DMS 273 (cell line): Measurements from ENCODE around the gene WDR82.

Experiments used
- DNase-seq: peaks from one replicate; lab custom pipeline; 2025; ENCODE audit not compliant: unreplicated experiment; lab: John Stamatoyannopoulos, UW

Gene WDR82, protein sequence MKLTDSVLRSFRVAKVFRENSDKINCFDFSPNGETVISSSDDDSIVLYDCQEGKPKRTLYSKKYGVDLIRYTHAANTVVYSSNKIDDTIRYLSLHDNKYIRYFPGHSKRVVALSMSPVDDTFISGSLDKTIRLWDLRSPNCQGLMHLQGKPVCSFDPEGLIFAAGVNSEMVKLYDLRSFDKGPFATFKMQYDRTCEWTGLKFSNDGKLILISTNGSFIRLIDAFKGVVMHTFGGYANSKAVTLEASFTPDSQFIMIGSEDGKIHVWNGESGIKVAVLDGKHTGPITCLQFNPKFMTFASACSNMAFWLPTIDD

DNA sequence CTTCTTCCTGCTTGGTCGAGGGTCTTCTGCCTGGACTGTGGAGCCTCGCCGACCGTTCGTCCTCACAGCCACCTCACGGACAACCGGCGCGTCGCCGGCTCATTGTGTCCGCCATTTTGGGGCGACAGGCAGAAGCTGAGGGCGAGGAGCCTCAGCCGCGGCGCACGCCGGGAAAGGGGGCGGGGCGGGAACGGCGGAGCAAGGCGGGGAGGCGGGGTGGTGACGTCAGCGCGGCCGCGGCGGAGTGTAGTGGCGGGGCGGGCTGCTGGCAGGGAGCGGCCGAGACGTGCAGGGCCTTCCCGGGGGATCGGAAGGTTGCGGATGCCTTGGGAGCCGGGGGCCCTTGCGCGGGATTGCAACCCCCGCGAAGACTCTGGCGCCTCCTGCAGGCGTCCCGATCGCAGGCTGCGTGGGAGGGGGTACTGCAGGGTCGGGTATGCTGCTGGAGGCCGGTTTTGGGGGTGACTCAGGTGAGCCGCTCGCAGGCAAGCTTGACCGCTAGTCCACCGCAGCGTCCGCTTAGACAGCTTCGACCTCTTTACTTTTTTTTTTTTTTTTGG is at the start of gene WDR82:
WDR82 (minus strand) TSS at position 140 of the 560 bp plus-strand sequence. CDS start 288 bp downstream, outside the sequence.
- peak; percentile 95 for DNase-seq

DNA sequence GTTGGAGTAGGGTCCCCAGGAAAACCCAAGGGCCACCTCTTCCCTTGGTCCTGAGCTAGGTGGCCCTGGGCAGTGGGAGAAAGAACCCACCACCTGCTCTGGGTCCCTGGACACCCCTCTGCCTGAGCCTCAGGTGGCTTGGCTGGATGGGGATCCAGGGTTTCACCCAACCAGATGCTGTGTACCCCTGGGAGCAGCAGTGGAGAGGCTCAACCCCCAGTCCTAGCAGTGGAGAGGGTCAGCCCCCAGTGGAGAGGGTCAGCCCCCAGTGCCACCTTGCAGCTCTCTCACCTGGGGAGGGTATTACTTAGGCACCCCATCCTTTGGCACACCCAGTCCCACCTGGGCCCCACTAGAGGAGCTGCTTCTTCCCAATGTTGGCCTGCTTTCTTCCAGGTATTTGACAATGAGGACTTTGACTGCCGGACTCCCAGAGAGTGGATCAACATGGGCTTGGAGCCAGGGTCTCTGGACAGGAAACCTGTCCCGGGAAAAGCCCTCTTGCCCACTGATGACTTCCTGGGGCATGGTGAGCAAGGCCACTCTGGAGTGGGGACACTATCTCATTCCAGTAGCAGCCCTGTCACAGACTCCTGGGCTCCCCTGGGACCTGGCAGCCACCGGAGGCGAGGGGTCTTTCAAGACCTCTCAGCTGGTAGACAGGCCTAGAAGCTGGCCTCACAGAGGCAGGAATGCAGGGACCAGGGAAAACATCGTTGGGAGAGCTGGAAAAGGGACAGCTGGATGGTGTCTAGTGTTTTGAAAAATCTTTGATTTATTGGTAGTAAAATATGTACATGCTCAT is 49.2 kb upstream of the WDR82 start:
- DNase-seq: no peak

DNA sequence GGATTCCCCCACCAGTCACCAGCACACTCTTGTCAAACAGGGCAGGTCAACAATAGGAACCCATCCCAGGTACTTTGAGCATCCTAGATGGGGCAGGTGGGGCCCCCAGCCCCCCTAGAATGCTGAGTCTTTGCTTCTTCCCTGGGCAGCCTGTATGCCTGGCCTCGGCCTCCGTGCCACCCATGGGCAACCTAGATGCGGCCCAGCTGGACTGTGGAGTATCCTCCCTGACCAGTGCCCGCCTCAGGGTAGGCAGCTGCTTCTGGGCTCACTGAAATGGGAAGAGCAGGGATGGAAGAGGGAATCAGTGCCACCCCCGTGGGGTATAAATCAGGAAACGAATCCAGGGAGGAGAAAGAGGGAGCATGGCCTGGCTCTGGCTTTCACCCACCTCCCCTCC is 48.5 kb upstream of the WDR82 start:
- no peak for DNase-seq

DNA sequence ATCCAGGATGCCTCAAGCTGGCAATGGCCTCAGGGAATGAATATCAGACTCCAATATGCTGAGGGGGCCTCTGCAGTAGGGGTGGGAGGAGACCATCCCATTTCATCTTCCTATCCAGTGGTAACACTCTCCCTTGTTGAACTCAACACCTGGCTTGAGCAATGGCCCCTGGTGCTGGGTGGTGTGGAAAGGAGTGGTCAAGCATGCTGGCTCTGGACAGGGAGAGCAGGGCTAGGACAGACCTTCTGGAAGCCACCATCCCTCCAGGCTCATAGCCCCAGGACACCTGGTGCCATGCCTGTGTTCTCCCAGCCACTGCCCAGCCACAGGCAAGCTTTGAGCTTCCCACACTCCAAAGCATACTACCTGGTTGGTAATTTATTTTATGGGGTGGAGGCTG is 47.2 kb upstream of the WDR82 start:
- DNase-seq: no peak

DNA sequence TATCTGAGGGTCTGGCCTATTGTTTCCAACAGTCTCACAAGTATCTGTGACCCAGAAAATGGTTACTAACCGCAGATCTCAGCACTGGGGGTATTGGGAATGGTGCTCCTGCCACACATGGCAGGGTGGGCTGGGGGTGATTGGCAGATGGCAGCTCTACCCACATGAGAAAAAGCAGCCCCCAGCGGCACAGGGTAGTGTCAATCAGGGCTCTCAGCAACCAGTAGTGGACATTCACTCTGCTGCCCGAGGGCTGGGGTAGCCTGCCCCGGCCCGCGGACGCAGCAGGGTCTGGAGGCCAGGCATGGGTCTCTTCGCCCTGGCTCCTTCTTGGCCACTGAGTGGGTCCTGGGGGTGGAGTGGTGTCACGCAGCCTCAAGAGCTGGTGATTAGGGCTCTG is 46.2 kb upstream of the WDR82 start:
- no peak for DNase-seq

DNA sequence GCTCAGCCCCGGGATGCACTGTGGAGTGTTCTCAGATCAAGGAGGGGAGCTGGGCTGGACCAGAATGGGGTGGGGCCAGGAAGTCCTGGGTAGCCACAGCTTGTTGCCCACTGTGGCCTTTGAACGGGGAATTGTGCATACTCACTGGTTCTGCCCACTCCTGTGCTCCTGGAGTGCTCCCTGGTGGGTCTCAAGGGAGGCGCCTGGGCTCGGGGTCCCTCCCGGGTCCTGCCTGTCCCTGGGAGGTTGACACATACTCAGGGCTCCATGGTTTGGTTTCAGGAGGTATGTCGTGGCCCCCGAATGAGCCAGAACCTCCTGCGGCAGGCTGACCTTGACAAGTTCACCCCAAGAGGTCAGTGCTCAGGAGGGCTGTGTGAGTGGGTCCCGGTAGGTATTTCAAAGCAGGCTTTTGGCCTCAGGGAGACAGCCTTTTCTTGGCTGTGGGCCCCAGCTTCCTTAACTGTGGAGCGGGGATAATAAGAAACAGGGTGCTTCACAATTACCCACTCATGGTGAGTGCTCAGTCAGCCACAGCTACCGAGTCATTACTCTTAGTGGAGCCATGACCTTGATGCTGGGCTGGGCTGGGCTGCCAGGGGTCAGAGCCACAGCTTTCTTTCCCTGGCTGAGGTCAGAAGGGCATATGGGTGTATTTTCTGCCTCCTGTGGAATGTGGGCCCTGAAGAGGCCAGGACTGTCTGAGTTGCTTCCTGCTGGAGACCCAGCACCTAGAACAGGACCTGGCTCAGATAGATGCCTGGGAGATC is 45.3 kb upstream of the WDR82 start:
- no peak for DNase-seq

DNA sequence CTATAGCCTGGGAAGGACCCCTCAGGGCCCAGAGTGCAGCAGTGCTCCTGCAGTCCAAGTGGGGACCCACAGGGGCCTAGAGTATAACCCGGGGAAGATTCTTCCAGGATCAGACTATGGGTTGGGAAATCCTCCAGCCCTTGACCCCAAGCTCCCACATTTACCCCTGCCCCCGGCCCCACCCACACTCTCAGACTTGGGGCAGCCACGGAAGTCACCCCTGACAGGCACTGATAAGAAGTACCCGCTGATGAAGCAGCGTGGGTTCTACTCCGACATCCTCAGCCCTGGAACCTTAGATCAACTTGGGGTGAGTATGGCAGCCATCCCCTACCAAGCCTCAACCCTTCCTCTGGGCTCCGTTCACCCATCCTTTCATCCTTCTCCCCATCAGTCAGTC is 44.0 kb upstream of the WDR82 start:
- no peak for DNase-seq

DNA sequence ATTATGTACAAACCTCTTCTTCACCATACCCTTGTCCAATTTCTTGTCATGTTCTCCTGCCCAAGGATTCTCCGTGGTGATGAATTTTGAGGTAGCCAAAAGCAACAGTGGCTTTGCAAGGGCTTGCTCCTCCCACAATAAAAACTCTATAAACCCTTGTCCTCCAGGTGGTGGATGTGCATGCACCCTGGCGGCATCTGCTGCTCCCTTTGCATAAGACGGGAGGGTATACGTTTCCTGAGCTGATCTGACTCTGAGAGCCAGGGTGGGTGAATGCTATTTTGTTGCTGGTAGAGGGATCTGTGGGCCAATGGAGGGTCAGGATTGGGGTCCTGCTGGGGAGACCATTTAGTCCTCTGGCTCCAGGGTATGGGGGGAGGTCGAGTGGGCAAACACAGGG is 43.0 kb upstream of the WDR82 start:
- peak; percentile 19 for DNase-seq

DNA sequence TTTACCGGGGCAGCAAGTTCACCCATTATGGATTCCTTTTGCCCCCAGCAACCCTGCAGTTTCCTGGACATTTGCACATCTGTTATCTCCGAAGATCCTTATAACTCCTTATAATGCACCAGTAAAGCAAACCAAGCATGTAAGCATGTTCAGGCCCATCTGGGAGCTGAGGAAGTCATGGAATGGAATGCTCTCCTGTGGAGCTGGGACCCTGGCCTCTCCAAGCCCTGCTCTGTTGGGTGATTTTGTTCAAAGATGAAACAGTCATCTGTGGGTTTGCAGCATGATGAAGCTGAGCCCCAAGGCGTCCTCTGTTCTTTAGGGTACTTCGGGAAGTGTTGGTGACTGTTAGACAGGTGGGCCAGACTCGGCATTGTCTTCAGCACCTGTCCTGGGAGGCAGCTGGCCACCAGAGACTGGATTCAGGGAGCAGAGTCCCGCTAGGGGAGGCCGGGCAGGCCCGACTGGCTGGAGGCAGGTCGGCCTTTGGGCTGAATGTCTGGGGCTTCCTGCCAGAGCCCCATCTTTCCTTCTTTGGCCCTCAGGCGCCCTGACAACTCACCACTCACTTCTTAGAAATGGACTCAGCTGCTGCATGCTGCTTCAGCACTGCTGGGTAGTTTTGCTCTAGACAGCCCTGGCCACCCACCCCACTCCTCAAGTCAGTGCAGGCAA is 41.6 kb upstream of the WDR82 start:
- DNase-seq: no peak

DNA sequence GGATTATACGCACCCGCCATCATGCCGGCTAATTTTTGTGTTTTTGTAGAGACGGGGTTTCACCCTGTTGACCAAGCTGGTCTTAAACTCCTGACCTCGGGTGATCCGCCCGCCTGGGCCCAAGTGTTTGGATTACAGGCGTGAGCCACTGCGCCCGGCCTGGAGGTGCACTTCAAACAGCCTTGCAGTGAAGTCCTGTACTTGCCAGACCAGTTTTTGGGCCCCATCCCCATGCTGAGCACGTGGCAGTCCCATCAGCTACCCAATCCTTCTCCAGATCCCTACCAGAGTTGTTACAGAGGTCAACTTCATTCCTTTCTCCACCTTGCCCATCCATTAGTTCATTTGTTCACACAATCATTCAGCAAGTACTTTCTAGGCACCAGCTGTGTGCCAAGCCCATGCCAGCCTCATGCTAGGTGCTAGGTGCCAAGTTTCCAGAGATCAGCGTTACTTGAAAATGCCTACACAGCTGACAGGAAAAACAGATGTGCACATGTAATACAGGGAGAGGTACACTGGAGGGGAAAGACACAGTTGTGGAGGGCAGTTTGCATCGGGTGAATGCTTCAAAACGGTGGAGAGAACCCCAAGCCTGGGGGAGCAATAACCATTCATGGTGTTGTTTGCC is 39.9 kb upstream of the WDR82 start:
- peak; percentile 19 for DNase-seq

DNA sequence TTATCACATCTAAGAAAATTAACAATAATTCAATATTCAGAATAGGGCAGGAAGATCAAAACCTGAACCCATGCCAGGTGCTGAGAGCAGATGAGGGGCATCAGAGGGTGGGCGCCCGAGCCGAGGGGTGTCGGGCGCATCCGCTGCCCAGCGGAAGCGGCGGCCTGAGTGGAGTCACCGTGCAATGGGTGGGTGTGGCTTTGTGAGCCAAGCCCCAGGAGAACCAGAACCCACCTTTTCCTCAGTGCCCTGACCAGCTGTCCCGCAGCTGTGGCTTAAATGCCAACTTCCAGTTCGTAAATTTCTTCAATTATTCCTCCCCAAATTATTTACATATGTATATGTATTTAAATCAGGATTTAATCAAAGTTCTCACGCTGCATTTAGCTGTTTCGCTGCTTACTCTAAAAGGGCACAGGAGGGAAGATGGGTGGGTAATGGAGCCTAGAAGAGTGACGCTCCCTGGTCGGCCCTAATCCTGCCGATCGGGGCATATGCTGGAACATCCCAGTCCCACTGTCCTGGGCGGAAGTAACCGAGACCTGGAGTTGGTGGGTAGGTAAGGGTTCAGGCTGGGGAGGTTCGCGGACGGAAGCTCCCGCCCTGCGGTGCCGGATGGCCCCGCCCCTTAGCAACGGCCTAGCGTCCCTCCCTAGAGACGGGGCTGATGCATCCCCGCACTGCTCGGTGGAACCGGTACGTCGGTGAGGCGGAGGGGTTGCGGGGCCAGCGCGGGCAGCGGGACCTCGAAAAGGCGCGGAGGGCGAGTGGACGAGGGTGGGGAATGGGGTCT is 39.0 kb upstream of the WDR82 start:
- no peak for DNase-seq

DNA sequence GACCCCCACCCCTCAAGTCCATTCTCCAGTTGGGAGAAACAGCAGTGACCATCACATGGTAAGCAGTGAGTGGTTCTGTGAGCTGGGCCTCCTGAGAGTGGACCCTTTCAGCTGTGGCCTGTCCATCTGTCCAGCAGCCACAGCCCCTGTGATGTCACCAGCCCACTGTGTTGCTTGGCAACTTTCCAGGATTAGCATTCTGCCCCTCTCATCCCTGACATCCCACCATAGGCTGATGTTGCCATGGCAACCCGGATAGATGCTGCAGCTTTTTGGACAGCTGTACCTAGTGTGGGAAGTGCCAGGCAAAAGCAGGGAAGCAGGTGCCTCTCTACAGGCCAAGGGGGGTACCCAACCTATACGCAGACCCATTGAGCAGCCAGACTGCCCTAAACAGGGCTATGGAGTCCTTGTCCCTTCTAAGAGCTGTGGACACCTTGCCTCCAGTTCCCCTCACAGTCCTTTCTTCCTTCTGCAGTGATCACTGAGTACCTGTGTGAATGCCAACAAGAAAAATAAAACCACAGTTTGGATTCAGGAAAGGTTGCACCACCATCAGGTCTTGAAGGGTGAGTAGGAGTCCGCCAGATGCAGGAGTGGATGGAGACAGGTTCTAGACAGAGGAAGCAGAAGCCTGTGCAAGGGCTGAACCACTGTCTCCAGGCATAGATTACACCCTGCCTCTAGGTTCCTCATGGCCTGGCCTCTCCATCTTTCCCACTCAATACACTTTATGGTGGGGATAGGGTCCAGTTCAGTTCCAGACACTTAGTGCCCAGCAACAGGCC is 37.7 kb upstream of the WDR82 start, which contains the start of gene DNAH1:
DNAH1 (plus strand) TSS at position 343 of the 788 bp plus-strand sequence. CDS start 6,124 bp downstream, outside the sequence.
- DNase-seq: peak; percentile 61

DNA sequence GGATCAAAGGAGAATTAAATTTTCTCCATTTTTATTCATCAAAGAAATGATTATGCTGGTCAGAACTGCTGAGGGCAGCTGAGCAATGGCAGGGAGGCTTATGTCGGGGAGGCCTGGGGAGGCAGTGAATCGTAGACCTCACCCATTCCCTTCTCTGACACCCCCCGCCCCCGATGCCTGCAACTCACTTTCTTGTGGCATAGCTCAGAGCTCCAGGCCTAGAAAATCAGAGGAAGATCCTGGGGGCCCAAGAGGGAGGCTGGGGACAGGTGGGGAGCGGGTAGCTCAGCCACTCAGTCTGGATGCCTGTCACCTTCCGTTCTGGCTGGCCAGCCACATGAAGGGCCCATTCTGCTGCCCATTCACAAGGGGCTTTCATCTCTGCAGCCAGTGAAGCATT is 36.6 kb upstream of the WDR82 start:
- no peak for DNase-seq

DNA sequence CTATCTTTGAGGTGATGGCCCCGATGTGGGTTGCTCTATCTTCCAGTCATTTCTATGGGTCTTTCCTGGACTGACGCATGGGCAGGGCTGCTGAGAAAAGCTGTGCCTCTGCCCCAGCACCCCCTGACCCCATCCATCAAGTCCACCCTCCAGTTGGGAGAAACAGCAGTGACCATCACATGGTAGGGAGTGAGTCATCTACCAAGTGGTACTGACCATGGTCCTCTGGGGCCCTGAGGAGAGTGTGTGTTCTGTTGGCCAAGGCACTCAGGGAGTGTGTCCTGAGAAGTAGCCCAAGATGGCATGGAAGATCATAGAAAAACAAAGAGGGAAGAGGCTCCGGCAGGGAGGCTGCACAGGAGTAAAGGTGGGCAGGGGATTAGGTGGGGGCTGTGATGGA is 36.0 kb upstream of the WDR82 start:
- DNase-seq: no peak

DNA sequence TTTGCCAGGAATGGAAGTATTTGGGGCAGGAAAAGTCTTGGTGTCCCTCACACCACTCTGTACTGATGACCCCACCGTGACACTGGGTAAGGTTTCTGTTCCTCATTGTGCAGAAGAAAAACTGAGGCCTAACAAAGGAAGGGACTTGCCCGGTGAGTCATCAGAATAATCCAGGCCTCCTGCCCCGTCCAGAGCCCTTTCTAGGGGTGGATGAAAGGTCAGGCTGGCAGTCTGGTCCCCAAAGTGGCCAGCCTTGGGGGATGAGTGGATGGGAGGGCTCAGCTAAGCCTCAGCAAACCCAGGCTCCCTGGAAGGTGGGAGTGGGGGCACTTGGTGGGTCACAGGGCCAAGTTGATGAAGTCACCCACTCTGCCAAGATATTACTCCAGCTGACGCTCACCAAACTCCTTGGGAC is 35.3 kb upstream of the WDR82 start:
- peak; percentile 15 for DNase-seq

DNA sequence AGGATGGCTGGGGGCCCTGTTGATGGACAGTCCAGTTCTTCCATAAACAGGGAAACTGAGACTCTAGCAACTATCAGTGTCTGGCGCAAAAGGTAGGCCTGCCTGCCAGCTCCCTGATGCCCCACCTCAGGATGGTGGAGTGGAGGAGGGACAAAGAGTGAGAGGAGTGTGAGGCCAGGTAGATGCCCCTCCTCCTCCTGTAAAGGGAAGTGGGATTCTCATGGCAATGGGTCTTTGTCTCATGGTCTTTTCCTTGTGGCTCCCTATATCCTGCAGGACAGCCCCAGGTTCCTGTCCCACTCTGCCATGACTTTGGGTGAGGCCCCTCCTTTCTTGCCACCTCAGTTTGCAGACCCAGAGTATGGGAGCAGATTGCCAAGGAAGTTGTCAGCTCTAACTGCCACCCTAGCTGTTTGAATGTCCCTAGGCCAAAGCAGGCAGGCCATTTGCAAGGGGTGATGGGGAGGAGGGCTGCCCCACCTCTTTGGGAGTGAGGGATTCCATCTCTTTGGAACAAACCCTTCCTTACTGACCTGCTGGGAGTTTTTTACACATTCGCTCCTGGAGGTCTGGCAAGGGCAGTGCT is 34.8 kb upstream of the WDR82 start:
- DNase-seq: no peak

DNA sequence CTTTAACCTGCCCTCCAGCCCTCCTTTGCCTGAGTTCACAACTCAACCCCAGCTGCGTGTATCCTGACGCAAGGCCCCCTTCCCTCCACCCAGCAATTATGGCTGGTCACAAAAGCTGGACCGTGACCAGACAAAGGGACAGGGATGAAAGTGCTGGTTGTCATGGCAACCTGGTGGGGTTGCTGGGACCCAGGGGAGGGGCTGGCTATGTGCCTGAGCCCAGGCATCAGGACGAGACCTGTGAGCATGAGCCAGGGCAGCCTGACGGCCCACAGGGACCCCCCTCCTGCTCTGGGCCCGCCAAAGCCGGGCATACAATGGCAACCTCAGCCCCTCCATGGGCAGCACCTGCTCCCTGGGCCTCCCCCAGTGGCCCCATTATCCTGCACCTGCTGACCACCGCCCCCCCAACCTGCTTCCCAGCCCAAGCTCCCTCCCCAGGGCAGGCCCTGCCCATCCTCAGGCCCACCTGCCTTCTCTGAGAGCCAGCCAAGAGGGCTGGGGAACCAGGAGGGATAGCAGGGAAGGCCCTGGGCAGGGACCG is 33.2 kb upstream of the WDR82 start:
- DNase-seq: peak; percentile 33
